Adrenal gland (tissue), 19 donors: ENCODE results near the gene CEP78. TPM values are rescaled to one million over a fixed set of nuclear protein-coding genes. Genes with fewer than 3 reads are reported as not detected.
A peak's percentile ranks its signal among the peaks of the same experiment; 100 is the strongest.

ENCODE experiments used
- DNase-seq, 7 donors: peaks; one replicate each; pipeline ENCODE4 v3.0.0-alpha.2; 2019 to 2020
- H3K27ac ChIP-seq, 5 donors: fragments of 200-600 bp; sonication (generic) in 4 of 5; 1 replicate in 3 of 5; 2 replicates in 2 of 5; pipeline versions ENCODE4 v1.5.1 to v1.8.0; 2016 to 2020; ENCODE audit warnings: mild to moderate bottlenecking in 1 of 5
- H3K27me3 ChIP-seq: fragments of 200-600 bp; 2 replicates; pipeline ENCODE4 v1.8.0; 2021
- H3K36me3 ChIP-seq, 2 donors: fragments of 200-600 bp; replicated peaks in 1 of 2; 1 replicate in 1 of 2; 2 replicates in 1 of 2; pipeline versions ENCODE4 v1.5.1 to v1.8.0; 2018 to 2022
- H3K4me1 ChIP-seq, 2 donors: fragments of 200-600 bp; replicated peaks in 1 of 2; 1 replicate in 1 of 2; 2 replicates in 1 of 2; pipeline versions ENCODE4 v1.5.1 to v1.8.0; 2018 to 2021
- H3K4me3 ChIP-seq, 4 donors: fragments of 200-600 bp; sonication (generic) in 3 of 4; one replicate each; pipeline ENCODE4 v1.5.1; 2016 to 2018
- H3K9me3 ChIP-seq, 3 donors: fragments of 200-600 bp; sonication (generic) in 1 of 3; replicated peaks in 1 of 3; 1 replicate in 2 of 3; 2 replicates in 1 of 3; pipeline versions ENCODE4 v1.5.1 to v1.8.0; 2016 to 2021
- POLR2A ChIP-seq, 2 donors: fragments of 450-650 bp; IDR thresholded peaks; one replicate each; pipeline ENCODE4 v1.6.1; 2017; ENCODE audit warnings: antibody characterized with exemption in 2 of 2, mild to moderate bottlenecking in 2 of 2, moderate library complexity in 1 of 2
- WGBS, 4 donors: extraction: QIAGEN DNeasy Blood & Tissue Kit in 2 of 4; methylation state at CpG; one replicate each; pipeline versions ENCODE4 v1.1.5 to v1.1.7; 2013 to 2017; 5-methylcytosine and 5-hydroxymethylcytosine counted together
- intact Hi-C, 2 donors: fragments of 100-400 bp; cut with DNase I; formaldehyde crosslinking; loops; one replicate each; pipeline versions ENCODE4 v1.14.1 to v1.15.0; 2022 to 2023
- long read RNA-seq, 10 donors: library from polyadenylated mRNA in 3 of 10; unstranded in 2 of 10; stranded (forward) in 1 of 10; transcript quantifications; one replicate each; pipeline ENCODE4 v2.0.0 and lab custom pipeline, GENCODE V29; 2021 to 2026
- polyA plus RNA-seq, 3 donors: library from polyadenylated mRNA; stranded (reverse); fragments of 200-250 nt in 2 of 3; fragments of 350-450 nt in 1 of 3; fragmentation: Illumina TruSeq in 1 of 3; extraction: RNeasy Lipid Tissue Mini Kit (QIAGEN cat#74804) in 1 of 3; gene quantifications; one replicate each; pipeline ENCODE4 v1.2.3, GENCODE V29; 2013 to 2014
- total RNA-seq, 9 donors: library from RNA; depleted of rRNA in 4 of 9; stranded (reverse); fragments of >200 nt in 4 of 9; fragments of 120-200 nt in 1 of 9; fragmentation: NEBNext Ultra II Directional in 1 of 9; extraction: Animal tissue kit (Norgen Biotek cat#: 25700) in 1 of 9; gene quantifications; one replicate each; pipeline versions ENCODE4 v1.1.0 to v1.2.4, GENCODE V29; 2013 to 2023
- TF ChIP-seq, protein P1 (sequence below), 6 experiments: fragments of 450-650 bp in 4 of 6; fragments of 200-600 bp in 2 of 6; sonication (generic) in 1 of 6; IDR thresholded peaks; 1 replicate in 5 of 6; 2 replicates in 1 of 6; pipeline versions ENCODE4 v1.5.1 to v1.8.0; 2016 to 2021; ENCODE audit warnings: antibody characterized with exemption in 6 of 6, mild to moderate bottlenecking in 2 of 6, moderate library complexity in 1 of 6
- donor health status: healthy with polysubstance abuse.
- donor health status: Bipolar disorder and iron deficiency.
- donor health status: DM: yes; HTN: yes; CAD: no.
- donor health status: DM: no; HTN: no; CAD: no.
- donor health status: DM: no; HTN: no; CAD: no.
- donor health status: DM: yes; HTN: yes; CAD: no.

The CEP78 gene, protein sequence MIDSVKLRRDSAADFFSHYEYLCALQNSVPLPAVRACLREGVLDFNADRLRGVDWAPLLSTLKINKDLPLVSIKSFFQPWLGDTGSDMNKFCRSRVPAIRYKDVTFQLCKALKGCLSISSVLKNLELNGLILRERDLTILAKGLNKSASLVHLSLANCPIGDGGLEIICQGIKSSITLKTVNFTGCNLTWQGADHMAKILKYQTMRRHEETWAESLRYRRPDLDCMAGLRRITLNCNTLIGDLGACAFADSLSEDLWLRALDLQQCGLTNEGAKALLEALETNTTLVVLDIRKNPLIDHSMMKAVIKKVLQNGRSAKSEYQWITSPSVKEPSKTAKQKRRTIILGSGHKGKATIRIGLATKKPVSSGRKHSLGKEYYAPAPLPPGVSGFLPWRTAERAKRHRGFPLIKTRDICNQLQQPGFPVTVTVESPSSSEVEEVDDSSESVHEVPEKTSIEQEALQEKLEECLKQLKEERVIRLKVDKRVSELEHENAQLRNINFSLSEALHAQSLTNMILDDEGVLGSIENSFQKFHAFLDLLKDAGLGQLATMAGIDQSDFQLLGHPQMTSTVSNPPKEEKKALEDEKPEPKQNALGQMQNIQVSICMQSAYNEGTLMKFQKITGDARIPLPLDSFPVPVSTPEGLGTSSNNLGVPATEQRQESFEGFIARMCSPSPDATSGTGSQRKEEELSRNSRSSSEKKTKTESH
- 10 to 100 TPM in 6 of 9 donors, 1 to 10 TPM in 3; 8.4 to 18.5 (median 11.5) TPM for total RNA-seq
- 1 to 10 TPM; 5.5 to 9.0 (median 6.5) TPM for polyA plus RNA-seq
- long read RNA-seq, donor 1, partial matches to known transcripts: 0 of 1 reads
- long read RNA-seq, donor 1, other reads (novel, unspliced or antisense): 0 of 1 reads
- long read RNA-seq, donor 2, partial matches to known transcripts: 0 of 2 reads
- long read RNA-seq, donor 2, other reads (novel, unspliced or antisense): 0 of 2 reads
- long read RNA-seq, donor 3, partial matches to known transcripts: 0 of 1 reads
- long read RNA-seq, donor 3, other reads (novel, unspliced or antisense): 0 of 1 reads
- long read RNA-seq, donor 4, partial matches to known transcripts: 1 of 7 reads
- long read RNA-seq, donor 4, other reads (novel, unspliced or antisense): 2 of 7 reads
- long read RNA-seq, donor 5, full-length matches to known transcripts: 14 of 20 reads
- long read RNA-seq, donor 5, partial matches to known transcripts: 2 of 20 reads
- long read RNA-seq, donor 5, other reads (novel, unspliced or antisense): 4 of 20 reads
- long read RNA-seq, donor 6, partial matches to known transcripts: 0 of 4 reads
- long read RNA-seq, donor 6, other reads (novel, unspliced or antisense): 2 of 4 reads
- long read RNA-seq, donor 7, partial matches to known transcripts: 0 of 1 reads
- long read RNA-seq, donor 7, other reads (novel, unspliced or antisense): 0 of 1 reads
- long read RNA-seq, donor 8, full-length matches to known transcripts: 4 of 4 reads
- long read RNA-seq, donor 8, partial matches to known transcripts: 0 of 4 reads
- long read RNA-seq, donor 8, other reads (novel, unspliced or antisense): 0 of 4 reads
- long read RNA-seq, donor 9: 0 reads
- long read RNA-seq, donor 10: 0 reads

DNA sequence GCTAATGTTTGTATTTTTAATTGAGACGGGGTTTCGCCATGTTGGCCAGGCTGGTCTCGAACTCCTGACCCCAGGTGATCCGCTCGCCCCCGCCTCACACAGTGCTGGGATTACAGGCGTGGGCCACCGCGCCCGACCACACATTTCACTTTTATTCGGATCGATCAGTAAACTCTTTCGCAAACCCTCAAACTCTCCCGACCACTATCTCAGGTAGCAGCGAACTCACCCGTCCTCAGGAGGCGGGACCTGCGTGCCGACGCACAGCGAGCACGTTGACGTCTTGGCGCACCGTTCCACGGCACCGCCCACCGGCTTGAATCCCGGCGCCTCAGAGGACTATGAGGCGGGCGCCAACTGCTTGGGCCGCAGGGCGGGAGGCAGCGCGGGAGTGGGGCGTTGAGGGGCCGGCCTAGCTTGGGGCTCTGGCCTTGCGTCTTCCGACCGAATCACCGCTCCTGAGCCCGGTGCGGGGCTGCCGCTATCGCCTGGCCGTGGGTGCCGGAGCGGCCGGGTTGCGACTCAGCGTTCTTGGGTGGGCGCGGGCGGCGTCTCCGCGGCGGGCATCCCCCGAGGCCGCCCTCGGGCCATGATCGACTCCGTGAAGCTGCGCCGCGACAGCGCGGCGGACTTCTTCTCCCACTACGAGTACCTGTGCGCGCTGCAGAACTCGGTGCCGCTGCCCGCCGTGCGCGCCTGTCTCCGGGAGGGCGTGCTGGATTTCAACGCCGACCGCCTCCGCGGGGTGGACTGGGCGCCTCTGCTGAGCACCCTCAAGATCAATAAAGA, at the start of gene CEP78:
Gene CEP78, plus strand, starts transcription at position 314 of the 789 bp plus-strand sequence. Its CDS starts 276 bp downstream, at position 590.
- Histone ChIP-seq H3K4me3 (peak within 1 kb of the TSS; percentile 64 to 97 (median 84)), H3K27ac (peak within 1 kb of the TSS in 4 of 5 donors; percentile 57 to 94 (median 75)), H3K36me3 (no peaks in the 10 kb centered on the region), H3K27me3 (no peaks in the 10 kb centered on the region), H3K9me3 (no peaks in the 10 kb centered on the region), H3K4me1 (peaks cover 7 to 12% of the 10 kb centered on the region in 2 donors)
- TF ChIP-seq POLR2A (IDR thresholded peaks at IDR 0.05): peak; percentile 41 to 81
- TF ChIP-seq, protein P1, sequence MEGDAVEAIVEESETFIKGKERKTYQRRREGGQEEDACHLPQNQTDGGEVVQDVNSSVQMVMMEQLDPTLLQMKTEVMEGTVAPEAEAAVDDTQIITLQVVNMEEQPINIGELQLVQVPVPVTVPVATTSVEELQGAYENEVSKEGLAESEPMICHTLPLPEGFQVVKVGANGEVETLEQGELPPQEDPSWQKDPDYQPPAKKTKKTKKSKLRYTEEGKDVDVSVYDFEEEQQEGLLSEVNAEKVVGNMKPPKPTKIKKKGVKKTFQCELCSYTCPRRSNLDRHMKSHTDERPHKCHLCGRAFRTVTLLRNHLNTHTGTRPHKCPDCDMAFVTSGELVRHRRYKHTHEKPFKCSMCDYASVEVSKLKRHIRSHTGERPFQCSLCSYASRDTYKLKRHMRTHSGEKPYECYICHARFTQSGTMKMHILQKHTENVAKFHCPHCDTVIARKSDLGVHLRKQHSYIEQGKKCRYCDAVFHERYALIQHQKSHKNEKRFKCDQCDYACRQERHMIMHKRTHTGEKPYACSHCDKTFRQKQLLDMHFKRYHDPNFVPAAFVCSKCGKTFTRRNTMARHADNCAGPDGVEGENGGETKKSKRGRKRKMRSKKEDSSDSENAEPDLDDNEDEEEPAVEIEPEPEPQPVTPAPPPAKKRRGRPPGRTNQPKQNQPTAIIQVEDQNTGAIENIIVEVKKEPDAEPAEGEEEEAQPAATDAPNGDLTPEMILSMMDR (IDR thresholded peaks at IDR 0.05): no peak
- WGBS, 4 donors: 0 to 1% (median 0%) methylated on average over 20 to 87 of the region's 87 CpGs
- intact Hi-C loops: no loop called here
- DNase-seq: peak; percentile 89 to 96 (median 93)

DNA sequence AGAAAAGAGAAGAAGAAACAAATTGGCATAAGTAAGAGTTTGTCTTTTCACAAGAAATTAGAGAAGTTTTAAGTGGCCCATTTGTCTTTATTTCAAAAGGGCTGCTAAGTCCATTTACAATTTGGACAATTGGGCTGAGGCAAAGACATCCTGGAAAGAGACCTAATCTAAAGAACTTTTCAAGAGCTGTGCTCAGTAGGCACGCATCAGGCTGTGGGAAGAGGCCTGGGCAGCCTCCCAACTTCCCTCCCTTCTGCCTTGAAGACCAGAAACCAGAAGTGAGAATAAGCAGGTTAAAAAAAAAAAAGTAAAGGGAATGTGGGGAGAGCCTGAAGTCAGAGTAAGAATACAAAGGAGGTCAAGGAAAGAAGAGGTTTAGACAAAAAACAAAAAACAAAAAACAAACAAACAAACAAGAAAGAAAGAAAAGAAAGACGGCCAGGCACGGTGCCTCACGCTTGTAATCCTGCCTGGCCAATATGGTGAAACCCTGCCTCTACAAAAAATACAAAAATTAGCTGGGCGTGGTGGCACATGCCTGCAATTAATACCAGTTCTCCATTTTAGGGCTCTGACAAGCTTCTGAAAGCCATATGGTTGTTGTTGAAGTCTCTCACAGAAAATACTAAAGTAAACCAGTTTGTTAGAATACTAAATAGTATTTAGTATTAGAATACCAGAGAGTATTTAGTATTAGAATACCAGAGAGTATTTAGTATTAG, 48.0 kb upstream of the CEP78 start:
- WGBS, 4 donors: 73 to 81% (median 75%) methylated on average over 5 of the region's 5 CpGs
- Histone ChIP-seq H3K27ac (no peak overlapping the region), H3K27me3 (no peaks in the 10 kb centered on the region), H3K4me3 (no peak overlapping the region), H3K9me3 (no peaks in the 10 kb centered on the region), H3K36me3 (no peaks in the 10 kb centered on the region), H3K4me1 (no peaks in the 10 kb centered on the region)
- DNase-seq: peak in 5 of 7 donors; percentile 17 to 56 (median 33)
- intact Hi-C loops: no loop called here
- TF ChIP-seq POLR2A (IDR thresholded peaks at IDR 0.05): no peak
- TF ChIP-seq, protein P1 (IDR thresholded peaks at IDR 0.05): no peak

DNA sequence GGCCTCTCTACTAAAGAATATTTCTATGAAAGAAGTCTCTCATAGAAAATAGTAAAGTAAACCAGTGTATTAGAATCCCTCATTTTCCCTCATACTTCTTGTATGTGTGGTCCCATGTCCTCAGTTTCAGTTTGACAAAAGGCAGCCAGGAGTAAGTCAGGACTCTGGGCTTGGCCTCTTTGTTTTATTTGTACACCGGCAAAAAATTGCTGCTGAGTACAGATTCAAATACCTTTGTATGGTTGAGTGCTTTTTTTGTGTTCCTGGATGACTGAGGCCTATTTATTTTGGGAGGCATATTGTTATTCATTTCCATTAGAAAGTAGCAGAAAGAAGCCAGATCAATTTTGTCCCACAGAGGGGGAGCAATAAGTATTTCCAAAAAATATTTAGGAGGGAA, 47.3 kb upstream of the CEP78 start:
- WGBS, 4 donors: 74 to 85% (median 77%) methylated on average over 1 of the region's 1 CpG
- TF ChIP-seq POLR2A (IDR thresholded peaks at IDR 0.05): no peak
- TF ChIP-seq, protein P1 (IDR thresholded peaks at IDR 0.05): no peak
- no peak overlapping the region for H3K4me3 ChIP-seq
- H3K27me3 ChIP-seq: no peaks in the 10 kb centered on the region
- H3K27ac ChIP-seq: no peak overlapping the region
- H3K4me1 ChIP-seq: no peaks in the 10 kb centered on the region
- intact Hi-C loops: no loop called here
- DNase-seq: no peak
- H3K9me3 ChIP-seq: no peaks in the 10 kb centered on the region
- no peaks in the 10 kb centered on the region for H3K36me3 ChIP-seq
